ENCODE measurements around the gene IPCEF1.

The IPCEF1 gene, protein sequence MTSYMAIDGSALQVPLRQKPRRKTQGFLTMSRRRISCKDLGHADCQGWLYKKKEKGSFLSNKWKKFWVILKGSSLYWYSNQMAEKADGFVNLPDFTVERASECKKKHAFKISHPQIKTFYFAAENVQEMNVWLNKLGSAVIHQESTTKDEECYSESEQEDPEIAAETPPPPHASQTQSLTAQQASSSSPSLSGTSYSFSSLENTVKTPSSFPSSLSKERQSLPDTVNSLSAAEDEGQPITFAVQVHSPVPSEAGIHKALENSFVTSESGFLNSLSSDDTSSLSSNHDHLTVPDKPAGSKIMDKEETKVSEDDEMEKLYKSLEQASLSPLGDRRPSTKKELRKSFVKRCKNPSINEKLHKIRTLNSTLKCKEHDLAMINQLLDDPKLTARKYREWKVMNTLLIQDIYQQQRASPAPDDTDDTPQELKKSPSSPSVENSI

DNA sequence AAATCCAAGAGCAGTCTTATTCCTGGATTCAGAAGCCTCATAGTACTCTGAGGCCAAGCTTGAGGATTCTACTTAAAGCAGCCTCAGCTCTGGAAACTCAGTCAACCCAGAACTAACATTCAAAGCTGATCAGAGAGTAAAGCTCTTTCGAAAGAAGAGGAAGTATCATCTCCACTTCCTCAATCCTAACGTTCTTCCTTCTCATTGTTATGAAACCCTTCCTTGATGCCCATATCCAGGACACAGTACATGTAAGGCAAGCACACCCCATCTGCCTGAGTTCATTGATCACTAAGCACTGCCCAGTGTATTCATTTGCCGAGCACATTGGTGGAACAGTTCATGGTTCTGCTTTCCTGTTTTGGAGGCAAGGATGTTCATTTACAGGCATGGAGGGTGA, at the start of gene IPCEF1:
Gene IPCEF1 (minus strand): TSS at position 114 of the 400 bp plus-strand sequence. CDS start 90,856 bp downstream, outside the sequence.
- no peak for DNase-seq (ENCODE audit: low read depth, low spot score)

DNA sequence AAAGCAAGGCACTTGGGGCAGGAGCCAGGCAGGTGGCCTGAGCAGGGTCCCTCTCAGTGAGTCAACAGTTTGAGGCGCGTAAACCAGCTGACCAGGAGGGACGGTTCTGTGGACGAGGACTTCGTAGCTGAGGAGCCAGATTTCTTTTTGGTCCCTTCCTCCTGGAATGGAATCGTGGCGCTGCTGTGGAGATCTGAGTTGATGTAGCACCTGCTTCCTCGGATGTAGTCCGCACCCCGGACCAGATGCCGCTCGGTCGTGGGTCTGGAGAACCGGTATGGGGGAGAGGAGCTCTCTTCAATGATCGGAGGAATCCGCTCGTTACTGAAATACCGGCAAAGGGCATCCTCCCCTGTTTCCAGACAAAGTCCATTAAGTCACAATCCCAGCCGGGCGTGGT, 49.7 kb upstream of the IPCEF1 start:
- DNase-seq (ENCODE audit: low read depth, low spot score), result no peak

DNA sequence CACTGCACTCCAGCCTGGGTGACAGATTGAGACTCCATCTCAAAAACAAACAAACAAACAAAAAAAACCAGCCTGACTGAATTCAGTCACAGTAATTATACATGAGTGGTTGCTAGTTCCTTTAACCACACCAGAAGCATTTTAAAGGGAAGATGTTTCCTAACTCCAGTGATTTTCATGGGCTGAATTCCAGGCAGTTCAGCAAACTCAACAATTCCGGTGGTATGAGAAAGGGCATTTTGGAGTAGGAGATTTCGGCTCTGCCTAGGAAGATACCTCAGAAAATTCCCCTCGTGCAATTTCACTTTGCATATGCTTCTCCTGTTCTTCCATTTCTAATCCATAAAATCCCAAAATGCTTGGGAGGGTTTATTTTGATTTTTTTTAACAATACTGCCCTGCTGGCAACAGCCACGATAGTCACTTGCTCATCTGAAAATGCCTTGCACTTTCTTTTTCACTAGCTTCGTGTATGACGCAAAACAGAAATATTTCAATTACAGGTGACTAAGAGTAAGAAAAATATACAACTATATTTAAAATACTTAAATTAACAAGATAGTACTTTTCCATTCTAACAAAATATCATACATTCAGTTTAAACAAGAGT, 48.3 kb upstream of the IPCEF1 start:
- DNase-seq (ENCODE audit: low read depth, low spot score), result no peak

DNA sequence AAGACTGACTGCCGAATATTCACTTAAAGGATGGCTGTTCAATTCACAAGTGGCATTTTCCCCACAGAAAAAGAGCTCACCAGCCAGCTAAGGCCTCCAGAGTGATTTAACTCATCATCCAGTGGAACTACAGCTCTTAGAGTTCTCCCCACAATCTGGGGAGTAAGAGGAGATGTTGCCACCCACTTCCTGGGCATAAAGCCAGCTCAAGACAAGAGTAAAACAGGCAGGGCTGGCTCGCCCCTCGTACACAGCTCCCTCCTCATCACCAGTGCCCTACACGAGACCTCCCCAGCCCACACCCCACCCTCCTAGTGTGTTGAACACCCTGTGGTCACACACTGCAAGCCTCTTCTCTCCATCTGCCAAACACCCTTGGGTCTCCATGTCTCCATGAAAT, 47.2 kb upstream of the IPCEF1 start:
- no peak for DNase-seq (ENCODE audit: low read depth, low spot score)

DNA sequence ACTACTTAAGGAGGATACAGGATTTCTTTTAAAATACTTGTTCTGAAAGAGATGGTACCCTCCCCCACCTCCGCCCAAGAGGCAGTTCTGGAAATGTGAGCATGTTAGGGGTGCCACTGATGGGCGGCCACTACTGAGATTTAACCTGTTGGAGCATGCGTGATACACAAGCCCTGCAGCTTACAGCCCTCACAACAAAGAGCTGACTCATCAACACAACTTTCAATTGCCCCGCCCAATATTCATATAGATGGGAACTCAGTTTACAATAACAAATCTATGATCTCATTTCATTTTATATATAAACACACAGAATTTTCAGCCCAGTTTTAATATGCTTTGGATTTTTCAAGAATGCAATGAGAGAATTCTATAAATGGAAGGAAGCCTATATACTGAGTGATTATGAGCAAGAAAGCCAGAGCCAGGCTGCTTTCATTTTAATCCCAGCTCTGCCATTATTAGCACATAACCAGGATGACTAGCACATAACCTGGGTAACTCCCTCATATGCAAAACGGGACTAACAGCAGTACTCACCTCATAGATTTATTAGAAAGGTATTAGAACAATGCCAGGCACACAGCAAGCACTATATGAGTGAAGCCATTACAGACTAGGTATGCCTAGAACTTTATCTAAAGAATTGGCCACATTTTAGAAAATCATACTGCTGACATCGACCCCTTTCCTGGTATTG, 45.6 kb upstream of the IPCEF1 start:
- DNase-seq (ENCODE audit: low read depth, low spot score), result no peak

DNA sequence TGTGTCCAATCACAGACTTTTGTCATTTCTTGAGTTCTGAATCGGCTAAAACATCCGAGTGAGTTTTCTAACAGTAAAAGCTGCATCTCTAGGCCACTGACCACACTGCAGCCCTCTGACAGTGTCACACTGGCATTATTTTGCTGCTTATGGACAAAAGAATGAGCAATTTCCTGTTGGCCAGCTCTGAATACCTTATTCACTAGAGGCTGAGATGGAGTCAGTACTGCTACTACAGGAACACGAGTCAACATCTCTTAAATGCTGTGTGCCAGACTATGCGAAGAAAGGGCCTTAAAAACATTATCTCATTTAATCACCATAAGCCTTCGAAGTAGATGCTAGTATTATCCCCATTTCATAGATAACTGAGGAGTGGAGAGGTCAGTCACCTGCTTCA, 42.5 kb upstream of the IPCEF1 start:
- no peak for DNase-seq (ENCODE audit: low read depth, low spot score)

DNA sequence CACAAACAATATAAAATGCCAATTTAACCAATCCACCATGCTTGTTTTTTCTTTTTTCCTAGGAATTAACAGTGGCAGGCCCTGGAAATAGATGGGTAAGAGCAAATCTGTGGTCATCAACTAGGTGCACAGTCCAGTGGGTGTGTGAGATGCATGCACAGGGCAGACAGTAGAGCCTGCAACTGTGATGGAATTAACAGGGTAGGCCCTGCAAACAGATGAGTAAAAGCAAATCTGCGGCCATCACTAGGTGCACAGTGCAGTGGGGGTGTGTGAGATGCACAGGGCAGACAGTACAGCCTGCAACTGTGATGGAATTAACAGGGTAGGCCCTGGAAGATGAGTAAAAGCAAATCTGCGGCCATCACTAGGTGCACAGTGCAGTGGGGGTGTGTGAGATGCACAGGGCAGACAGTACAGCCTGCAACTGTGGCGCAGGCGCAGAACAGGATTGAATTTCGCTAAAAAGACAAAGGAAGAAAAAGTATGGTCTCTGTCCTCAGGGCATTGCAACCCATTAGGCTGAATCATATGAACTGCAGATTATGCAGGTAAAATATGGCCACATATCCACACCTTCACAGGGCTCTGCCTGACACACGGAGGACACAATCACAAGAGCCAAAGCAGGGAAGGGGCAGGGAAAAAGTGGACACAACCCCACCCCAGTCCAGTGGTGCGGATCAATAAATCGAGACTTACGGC, 41.0 kb upstream of the IPCEF1 start:
- no peak for DNase-seq (ENCODE audit: low read depth, low spot score)

DNA sequence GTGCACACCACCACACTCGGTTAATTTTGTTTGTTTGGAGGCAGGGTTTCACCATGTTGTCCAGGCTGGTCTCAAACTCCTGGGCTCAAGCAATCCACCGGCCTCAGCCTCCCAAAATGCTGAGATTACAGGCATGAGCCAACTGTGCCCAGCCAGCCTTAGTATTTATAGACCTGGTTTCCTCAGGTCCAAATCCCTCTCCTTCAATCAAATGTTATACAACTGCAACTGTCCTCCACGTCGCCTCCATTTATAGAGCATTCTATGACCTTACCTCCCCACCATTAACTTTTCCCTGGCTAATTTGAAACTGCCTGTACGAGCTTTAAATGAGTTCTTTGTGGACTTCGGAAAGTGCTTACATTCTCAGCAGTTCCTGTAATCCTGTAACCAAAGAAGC, 39.3 kb upstream of the IPCEF1 start:
- no peak for DNase-seq (ENCODE audit: low read depth, low spot score)

DNA sequence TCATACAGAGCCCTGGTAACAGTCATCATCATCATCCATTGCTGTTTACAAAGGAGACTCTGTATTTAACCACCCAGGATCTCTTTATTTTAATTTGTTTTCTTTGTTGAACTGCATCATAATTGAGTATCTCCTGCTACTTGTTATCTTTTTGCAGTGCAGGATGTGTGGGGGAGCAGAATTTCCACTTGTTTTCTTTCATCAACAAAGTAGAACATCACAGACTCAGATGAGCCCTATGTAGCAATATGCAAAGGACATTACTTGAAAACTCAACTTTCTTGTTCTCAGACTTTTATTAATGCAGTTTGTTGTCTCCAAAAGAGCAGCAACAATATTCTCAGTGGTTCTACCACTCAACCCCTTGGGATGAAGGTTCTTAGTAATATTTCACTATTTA, 38.7 kb upstream of the IPCEF1 start:
- DNase-seq (ENCODE audit: low read depth, low spot score), result no peak

DNA sequence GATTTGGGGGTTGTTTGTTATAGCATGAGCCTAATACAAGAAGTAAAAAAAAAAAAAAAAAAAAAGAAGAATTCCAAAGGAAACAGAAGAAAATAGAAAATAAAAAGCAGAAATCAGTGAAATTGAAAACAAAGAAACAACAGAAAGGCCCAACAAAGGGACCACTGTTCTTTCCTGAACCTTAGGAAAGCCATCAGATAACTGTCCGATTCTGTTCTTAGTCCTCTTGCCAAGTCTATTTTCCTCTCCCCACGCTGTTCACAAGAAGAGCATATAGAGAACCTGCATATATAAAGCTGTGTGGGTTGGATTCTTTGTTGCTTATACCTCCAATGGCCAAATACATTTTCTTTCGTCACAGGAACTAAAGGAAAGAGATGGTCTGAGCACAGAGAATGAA, 38.0 kb upstream of the IPCEF1 start:
- no peak for DNase-seq (ENCODE audit: low read depth, low spot score)

DNA sequence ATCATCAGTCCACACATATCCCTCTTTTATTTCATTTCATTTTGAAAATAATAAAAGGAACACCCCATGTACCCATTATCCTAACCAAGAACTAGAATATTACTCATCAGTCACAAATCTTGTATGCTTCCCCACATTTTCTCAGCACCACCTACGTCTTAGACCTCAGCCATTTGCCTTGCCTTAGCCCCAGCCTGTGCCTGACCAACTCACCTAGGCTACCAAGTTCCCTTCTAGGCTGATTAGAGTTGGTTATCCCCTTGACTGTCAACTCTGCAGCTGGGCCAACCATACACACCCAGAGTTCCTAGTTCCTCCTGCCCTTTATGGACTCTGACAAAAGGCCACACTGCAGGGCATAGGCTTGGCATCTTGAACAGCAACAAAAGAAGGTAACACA, 33.4 kb upstream of the IPCEF1 start:
- DNase-seq (ENCODE audit: low read depth, low spot score), result no peak

DNA sequence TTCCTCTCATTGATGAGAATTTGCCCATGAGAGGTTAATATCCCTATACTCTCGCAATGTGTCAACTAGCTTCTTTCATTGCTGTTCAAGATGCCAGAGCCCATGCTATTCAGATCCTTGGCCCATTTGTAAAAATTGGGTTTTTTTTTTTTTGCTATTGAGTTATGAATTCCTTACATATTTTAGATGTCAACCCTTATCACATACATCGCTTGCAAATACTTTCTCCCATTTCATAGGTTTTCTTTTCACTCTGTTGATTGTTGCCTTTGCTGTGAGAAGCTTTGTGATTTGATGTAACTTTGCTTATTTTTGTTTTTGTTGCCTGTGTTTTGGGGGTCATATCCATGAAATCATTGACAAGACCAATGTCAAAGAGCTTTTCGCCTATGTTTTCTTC, 32.2 kb upstream of the IPCEF1 start:
- no peak for DNase-seq (ENCODE audit: low read depth, low spot score)

DNA sequence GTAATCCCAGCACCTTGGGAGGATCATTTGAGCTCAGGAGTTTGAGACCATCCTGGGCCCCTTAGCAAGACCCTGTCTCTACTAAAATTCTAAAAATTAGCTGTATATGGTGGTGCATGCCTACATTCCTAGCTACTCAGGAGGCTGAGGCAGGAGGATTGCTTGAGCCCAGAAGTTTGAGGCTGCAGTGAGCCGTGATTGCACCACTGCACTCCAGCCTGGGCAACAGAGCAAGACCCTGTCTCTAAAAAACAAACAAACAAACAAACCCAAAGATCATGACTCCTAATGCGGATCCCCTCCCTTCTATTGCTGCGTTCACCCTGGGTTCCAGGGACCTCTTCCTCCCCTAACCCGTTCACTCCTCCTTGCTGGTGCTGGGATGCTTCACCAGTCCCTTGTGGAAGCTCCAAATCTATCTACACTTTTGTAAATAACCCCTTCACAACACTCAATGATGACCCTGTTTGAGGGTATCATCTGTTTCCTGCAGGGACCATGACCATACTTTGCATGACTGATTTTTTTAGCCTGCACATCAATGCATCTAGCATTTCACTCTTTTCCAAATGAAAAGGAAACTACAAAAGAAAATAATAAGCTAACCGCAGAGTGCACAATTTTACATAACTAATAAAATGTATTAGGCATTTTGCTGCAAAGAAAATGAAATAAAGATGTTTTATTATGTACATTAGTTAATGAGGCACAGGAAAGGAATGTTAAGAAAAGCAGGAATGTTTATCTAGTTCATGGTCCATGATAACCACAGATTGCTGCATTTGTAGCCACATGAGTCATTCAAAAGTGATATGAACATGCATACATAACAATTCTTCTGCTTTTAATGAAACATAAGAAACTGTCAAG, 30.5 kb upstream of the IPCEF1 start:
- no peak for DNase-seq (ENCODE audit: low read depth, low spot score)

DNA sequence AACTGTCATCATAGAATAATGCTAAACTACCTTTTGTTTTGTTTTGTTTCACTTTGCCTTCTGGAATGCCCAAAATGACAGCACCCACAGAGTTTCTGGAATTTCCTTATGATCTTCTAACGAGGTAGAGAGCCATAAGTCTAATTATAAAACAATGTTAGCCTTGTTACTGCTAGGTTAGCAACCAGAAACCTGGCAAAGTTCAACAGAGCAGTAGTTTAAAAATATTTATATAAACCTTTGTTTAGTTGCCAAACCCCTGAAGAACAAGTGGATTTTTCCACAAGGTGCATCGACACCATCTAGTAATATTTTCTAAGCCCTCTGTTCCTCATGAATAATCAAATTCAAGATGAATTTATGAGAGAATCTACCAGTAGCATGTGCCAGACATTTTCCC, 27.6 kb upstream of the IPCEF1 start:
- no peak for DNase-seq (ENCODE audit: low read depth, low spot score)

DNA sequence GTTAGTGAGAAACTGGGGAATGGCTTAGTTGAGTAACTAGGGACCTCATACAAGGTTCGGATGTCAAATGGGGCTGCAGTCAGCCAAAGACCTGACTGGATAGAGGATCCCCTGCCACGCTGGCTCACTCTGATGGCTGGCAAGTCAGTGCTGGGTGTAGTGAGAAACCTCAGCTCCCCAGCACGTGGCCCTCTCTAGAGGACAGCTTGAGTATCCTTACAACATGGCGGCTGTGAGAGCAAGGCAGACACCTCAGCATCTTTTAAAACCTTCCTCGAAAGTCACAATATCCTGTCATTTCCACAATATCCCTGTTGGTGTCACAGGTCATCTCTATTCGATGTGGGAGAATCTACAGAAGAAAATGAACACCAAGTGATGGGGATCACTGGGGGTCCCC, 26.7 kb upstream of the IPCEF1 start:
- no peak for DNase-seq (ENCODE audit: low read depth, low spot score)

DNA sequence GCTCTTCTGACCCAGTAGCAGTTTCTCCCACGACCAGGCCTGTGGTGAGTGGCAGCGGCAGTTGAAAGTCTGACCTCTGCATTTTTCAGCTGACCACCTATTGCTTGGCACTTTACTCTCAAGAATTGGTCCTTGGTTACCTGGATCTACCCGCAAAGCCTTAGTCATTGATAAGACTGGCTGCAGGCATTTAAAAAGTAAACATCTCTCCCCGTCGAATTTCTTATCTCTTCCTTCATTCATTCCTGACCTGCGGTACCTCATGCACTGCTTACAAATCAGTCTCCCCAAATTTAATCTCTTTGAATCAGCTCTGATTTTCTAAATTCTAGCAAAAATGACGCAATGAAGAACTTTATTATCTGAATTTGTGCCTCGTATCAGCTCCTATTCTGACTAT, 26.1 kb upstream of the IPCEF1 start:
- DNase-seq (ENCODE audit: low read depth, low spot score), result no peak

DNA sequence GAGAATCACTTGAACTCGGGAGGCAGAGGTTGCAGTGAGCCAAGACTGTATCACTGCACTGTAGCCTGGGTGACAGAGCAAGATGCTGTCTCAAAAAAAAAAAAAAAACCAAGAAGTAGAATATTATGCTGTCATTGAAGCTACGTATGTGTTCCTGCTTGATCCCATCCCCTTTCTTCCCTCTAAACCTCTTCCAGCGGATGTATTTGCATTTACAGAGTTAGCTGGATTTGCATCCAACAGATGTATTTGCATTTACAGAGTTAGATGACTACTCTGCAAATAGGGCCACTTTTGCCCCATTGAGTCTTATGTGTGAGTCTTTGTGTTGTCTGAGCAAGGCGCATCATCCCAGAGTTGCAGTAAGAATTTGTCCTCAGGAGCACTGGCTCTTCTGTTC, 24.9 kb upstream of the IPCEF1 start:
- DNase-seq (ENCODE audit: low read depth, low spot score), result no peak

DNA sequence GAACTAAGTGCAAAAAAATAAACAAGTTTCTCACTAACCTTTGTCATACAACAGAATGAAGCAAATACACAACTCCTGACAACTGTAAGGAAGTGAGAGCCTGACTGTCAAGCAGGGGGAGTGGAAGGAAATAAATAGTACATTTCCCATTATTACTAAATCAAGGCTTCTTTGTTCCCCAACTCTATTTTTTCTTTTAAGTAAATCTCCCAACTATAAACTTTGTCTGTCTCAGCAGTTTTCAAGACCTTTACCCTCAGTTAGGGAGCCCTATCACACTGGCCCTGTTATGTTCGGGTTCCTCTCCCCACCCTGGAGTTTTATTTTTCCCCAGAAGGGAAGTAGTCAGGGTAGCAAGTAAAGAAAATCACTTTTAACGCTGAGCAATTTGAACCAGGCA, 24.1 kb upstream of the IPCEF1 start:
- DNase-seq (ENCODE audit: low read depth, low spot score), result no peak

DNA sequence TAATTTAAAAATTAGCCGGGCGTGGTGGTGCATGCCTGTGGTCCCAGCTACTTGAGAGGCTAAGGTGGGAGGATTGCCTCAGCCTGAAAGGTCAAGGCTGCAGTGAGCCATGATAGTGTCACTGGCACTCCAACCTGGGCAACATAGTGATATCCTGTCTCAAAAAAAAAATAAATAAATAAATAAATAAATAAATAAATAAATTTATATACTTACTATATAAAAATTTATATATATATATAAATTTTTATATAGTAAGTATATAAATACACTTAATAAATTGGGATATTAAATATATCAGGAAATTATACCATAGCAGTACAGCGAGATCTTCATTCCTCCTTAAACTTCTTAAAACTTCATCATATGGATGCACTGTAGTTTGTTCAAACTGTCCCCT, 23.0 kb upstream of the IPCEF1 start:
- no peak for DNase-seq (ENCODE audit: low read depth, low spot score)

DNA sequence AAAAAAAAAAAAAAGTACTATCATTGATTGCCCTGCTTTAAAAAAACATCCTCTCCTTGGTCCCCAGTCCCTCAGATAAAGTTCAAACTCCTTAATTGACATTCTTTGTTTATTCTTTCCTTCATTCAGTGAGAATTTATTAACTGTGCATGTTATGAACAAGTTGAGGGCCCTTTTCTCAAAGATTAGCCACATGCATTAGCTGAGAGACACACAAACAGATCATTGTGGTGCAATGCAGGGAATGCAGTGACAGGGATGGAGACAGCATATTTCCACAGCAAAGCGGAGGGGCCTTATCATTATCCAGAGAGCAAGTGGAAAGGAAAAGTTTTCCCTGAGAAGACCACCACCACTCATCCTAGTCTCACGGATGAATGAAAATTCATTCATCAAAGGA, 21.9 kb upstream of the IPCEF1 start:
- no peak for DNase-seq (ENCODE audit: low read depth, low spot score)

DNA sequence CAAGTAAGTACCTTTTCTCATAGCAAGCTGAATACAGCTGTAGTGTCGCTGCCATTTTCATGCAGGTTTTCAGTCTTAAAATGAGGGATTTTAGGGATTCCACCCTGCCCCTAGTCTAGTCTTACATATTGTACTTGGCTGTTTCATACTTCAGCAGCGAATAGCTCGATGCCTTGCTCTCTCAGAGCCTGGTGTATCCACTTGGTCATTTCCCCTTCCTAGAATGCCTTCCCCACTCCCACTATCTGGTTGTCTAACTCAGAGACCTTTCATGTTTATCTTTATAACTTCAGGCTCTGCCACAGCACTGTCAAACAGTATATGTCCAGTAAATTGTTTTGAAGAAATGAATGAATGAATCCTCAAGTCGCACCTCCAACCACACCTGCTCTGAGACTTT, 21.1 kb upstream of the IPCEF1 start:
- no peak for DNase-seq (ENCODE audit: low read depth, low spot score)
